C1 segment of cervical spinal cord (tissue), 14 donors: ENCODE results near the gene NCEH1.

Experiments used
- DNase-seq, 14 donors: peaks; one replicate each; lab custom pipeline; 2025; lab: John Stamatoyannopoulos, UW

The NCEH1 gene

DNA sequence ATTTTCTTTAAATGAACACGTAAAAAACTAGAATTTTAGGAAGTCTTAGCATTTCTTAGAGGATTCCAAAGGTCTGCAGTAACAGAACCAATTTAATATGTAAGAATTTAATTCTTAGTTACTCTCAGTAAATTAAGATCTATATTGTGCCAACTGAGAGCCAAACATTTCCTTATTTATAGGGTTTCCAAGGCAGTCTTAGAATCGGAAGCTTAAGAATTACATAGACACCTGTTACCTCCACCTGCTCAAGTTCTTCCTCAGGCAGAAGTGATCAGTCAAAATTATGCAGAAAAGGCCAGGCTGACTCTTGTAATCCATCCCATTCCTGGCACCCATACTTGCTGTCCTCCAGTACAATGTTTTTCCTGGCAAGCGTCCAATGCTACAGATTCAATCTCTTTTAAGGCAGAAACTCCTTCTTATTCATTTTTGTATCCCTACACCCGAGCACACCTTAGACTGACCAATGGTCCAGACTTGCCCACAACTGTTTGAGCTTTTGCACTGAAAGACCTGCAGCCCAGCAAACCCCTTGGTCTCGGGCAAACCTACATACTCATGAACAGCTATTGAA is 64.3 kb downstream of the NCEH1 start:
- DNase-seq, result peak in 1 of 14 donors; percentile 10

DNA sequence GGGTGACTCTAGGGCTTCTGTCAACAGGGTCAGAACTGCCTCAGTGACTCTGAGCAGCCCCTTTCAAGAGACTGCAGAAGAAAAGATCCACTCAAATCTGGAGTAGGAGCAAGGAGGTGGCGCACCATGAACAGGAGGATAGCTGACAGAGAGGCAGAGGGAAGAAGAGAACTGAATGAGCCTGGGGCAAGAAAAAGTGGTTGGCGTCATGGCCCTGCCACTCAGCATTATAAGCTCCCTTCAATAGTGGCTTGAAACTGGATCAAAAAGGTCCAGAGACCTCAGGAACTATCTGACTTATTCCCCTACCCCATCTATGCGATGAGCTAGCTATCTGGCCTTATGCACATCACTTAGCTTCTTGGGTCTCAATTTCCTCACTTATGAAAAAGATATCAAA is 66.6 kb downstream of the NCEH1 start:
- no peak for DNase-seq

DNA sequence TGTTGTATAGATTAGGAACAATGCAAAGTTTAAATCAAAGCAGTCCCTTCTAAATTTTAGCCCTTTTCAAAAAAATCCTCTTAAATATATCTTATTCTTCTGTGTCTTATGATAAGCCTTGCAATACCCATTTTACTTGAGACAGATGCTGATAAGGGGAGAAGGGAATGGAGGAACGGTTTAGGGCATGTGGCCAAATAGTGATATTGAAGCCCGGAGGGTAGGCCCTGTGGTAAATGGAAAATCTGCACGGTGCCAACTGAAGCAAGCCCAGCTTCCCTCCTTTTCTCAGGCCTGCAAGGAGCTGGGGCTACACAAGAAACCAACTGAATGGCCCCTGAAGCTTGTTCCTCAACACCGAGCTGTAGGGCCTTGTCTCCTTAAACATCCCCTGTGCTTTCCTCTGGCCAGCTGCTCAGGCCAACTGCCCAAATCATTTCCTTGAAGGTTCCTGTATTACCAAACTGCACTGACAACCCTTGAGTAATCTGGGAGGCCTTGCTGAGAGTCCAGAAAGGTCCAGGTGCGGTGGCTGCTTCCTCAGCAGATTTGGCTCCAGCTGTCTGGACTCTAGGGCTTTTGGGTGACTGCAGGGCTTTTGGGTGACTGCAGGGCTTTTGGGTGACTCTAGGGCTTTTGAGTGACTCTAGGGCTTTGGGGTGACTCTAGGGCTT is 67.2 kb downstream of the NCEH1 start:
- DNase-seq, result no peak

DNA sequence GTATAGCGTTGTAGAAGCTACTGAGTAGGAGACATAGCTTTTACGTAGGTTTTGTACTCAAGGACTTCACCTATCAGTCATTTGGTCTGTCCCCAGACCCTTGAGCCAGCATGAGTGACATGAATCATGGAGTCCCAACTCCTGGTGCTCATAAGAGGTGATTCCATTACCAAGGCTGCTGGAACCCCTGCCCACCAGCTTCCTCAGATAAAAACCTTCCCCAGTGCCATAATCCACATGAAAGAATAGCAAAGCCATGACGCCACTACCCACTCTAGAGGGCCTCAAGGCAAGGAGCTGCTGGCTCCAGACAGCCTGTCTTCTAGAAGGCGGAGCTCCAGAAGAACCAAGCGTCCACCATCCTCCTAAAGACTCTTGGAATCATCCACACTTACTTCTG is 69.6 kb downstream of the NCEH1 start:
- no peak for DNase-seq

DNA sequence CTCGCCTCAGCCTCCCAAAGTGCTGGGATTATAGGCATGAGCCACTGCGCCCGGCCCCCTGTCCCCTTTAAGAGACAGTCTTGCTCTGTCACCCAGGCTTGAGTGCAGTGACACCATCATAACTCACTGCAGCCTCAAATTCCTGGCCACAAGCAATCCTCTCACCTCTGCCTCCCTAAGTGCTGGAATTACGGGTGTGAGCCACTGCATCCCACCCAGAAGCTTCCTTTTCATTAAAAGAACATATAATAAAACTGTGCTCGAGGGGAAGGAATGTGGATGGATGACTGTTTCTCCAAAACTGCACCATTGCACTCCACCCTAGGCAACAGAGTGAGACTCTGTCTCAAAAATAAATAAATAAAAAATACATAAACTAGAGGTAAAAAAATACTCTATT is 70.1 kb downstream of the NCEH1 start:
- DNase-seq, result no peak

DNA sequence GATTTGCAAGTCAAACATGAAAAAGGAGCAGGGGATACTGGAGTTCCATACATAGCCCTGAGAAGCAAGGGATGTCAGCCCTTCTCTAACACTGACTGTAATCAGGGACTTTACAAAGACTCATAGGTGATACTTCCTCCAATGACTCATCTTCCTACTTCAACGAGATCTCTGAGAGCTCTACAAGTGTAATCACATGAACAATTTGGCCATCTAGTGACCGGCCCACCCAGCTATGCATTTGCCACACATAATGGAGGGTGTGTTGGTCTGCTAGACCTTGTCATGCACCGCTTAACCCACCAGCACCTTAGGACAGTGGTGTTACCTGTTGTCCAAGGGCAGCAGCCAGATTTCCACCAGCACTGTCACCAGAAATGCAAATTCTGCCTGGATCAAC is 75.3 kb downstream of the NCEH1 start:
- DNase-seq, result no peak

DNA sequence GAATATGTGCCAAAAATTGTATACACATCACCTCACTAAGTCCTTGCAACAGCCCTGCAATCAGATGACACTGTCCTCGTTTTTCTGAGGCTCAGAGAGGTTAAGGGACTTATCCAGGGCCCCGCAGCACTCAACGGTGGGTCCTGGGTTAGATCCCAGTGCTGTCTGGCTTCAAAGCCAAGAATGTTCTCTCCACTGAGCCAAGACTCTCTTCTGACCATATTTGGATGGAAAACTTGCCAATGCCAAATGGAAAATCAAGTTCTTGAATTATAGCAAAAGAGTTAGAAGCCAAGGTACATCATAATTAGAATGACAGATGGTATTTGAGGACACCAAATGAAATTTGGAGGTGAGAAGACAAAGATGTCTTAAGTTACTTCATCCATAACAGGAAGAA is 75.9 kb downstream of the NCEH1 start:
- DNase-seq, result peak in 1 of 14 donors; percentile 31

DNA sequence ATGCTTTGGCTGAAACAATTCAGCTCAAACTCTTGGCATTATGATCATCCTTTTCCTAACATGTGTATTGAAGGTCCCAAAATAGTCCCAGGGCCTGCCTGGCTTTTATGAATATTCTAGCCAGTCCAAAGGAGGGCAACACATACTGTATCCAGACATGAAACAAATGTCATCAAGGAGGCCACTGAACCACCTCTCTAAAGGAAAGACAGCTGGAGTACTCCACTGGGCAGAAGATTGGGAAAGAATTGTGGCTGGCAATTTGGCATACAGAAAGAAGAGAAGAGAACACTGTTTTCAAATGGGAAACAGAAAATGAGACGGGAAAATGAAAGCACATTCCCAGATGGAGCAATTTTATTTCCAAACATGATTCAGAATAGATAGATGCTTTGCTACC is 80.6 kb downstream of the NCEH1 start:
- no peak for DNase-seq

DNA sequence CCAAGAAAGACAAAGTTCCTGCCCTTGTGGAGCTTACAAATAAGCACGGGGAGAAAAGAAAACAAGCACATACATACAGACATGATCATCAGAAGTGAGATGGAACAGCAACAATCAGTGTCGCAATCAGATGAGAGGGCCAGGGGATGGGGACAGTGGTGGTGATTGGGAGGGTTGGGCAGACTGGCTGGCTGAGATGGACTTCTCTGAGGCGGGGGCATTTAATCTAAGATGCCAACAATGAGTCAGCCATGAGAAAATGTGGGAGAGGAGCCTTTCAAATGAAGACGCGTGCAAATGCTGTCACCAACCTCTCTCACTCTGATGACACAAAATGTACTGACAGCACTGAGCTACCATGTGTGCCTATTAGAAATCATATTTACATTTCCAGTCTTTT is 81.4 kb downstream of the NCEH1 start:
- no peak for DNase-seq

DNA sequence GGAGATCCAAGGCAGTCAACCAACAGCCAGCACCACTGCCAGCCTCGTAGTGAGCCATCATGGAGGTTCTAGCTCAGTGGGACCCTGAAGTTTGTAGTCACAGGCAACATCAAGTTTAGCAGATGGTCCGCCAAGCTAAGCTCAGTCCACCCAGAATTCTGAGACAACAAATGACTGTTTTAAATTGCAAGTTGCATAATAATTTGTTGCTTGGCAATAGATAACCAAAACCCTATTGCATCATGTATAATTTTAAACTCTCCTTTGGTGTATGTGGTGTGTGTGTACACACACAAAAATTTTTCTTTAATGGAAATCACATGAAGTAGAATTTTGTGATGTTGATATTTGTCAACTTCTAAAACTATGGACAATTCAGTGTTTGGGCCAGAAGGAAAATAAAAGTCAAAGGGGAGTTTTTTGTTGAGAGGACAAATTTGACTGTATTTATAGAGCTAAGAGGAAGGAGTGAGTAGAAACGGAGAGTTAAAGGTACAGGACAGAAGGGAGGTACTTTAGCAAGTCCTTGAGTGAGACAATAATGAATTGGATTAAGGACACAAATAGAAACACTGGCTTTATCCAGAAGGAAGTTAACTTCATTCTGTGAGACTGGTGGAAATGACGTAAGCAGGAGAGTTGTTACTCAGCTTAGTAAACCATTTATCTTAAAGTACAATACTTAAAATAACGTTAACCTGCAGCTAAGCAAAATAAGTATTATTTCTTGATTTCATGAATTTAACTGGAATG is 83.6 kb downstream of the NCEH1 start:
- DNase-seq, result no peak

DNA sequence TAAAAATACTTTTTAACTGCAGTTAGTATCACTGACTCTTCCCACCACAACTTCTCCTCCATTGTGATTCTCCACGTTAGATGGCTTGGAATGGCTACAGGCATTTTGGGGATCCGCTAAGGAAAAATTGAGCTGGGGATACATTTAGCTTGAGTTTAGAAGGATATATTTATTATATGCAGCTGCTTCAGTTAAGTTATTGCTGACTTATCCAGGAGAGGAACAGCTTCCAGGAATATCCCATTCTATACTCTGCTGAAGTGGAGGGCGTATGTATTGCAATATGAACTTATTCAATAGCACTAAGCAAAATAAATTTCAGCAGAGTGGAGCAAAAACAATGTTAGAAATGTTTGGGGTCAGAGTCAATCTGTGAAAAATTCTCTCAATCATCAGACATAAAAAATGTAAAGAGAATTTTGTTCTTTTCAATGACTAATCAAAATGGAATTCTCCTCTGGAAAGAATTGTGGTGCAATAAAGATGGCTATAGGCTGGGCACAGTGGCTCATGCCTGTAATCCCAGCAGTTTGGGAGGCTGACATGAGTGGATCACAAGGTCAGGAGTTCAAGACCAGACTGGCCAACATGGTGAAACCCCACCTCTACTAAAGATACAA is 84.7 kb downstream of the NCEH1 start:
- DNase-seq, result no peak

DNA sequence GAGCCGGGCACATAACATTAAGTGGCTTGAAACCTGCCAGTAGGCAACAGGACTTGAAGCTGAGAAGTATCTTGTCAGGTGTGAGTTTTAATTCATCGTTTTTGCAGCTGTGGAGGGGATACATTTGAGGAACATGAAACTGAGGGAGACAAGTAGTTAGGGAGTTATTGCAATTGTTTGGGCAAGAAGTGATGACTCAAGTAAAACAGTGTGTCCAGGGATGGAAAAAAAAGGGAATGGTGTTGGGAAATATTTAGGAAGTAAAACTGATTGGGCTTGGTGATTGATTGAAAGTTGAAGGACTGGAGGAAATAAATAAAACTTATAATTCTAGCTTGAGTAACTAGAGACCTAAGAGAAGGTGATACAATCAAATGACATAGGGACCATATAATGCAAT is 85.5 kb downstream of the NCEH1 start:
- DNase-seq, result no peak

DNA sequence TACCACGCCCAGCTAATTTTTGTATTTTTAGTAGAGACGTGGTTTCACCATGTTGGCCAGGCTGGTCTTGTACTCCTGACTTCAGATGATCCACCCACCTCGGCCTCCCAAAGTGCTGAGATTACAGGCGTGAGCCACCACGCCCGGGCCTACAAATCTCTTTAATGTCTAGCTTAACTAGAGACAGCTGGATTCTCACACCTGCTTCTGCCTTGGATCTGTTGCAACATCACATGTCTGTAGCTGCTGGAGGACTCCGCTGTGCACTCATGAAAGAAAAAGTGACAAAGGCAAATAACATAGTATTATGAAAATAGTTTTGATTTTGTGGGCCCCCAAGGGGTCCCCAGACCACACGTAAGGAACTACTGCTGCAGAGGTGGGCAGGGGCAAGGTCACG is 85.9 kb downstream of the NCEH1 start:
- DNase-seq, result no peak

DNA sequence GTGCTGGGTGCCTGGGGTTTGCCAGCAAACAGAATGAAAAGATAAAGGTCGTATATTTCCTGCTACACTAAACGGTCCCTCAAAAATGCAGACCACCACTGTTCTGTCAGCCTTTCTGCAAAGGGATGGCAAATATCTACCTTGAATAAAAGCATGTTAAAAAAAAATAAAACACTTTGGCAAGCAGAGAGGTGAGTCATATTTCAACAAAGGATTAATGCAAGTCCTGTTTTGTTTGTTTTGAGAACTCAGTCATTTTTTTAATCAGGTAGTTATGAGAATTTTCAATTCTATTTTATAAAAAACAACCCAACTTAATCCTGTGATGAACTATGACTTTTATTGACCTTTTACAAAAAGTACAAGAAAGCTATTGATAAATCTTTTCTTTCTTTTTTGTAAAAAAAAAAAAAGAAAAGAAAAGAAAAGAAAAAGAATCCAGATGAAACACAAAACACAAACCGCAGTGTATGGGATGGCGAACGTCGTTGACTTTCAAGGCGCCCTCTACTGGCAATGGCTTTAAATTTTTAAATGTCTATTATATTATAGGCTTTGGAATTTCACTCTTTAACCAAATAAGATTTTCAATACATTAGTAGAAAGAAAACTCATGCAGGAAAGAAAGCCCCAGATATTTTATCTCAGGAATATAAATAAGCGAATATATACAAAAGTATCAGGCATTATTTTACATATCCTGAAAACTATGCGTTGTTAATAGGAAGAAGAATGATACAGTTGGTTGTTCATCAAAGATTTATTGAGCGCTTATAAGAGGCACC is 87.8 kb downstream of the NCEH1 start:
- DNase-seq, result no peak

DNA sequence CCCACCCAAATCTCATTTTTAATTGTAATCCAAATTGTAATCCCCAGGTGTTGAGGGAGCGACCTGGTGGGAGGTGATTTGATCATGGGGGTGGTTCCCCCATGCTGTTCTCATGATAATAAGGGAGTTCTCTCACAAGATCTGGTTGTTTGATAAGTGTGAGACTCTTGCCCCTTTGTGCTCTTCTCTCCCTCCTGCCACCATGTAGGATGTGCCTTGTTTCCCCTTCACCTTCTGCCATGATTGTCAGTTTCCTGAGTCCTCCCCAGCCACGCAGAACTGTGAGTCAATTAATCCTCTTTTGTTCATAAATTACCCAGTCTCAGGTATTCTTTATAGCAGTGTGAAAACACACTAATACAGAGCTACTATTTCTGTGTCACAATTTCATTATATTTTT is 88.7 kb downstream of the NCEH1 start:
- no peak for DNase-seq

DNA sequence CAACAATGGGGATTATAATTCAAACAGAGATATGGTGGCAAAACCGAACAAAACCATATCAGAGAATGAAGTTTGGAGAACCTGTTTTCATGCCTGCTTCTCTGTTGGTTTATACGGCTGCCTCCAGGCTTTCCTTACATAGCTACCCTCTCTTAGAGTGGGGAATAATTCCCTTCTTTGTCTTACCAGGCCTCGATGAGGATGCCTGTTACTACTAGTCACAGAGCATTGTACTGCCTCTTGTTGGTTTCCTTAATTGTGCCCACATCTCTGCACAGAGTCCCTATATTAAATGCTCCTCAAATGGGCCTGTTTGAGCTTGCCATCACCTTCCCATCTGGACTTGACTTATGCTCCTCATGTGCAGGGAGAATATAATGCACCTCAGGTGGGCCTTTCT is 92.9 kb downstream of the NCEH1 start:
- DNase-seq, result no peak

DNA sequence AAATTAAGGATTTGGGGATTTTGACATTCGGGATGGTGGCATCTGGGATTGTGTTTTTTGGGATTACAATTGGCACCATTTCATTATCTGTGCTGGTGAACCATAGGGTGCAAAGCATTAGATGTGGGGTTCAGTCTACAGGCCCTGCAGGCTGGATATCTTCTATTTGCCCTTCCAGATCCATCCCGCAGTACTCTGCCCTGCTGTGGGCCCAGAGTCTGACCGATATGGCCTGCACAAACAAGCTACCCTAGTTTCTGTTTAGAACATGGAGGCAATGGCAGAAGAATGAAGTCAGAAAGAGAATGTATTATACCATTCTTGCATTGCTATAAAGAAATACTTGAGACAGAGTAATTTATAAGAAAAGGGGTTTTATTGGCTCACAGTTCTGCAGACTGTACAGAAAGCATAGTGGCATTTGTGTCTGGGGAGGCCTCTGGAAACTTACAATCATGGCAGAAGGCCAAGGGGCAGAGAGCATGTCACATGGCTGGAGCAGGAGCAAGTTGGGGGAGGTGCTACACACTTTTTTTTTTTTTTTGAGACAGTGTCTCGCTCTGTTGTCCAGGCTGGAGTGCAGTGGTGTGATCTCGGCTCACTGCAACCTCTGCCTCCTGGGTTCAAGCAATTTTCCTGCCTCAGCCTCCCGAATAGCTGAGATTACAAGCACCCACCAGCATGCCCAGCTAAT is 93.7 kb downstream of the NCEH1 start:
- DNase-seq, result no peak

DNA sequence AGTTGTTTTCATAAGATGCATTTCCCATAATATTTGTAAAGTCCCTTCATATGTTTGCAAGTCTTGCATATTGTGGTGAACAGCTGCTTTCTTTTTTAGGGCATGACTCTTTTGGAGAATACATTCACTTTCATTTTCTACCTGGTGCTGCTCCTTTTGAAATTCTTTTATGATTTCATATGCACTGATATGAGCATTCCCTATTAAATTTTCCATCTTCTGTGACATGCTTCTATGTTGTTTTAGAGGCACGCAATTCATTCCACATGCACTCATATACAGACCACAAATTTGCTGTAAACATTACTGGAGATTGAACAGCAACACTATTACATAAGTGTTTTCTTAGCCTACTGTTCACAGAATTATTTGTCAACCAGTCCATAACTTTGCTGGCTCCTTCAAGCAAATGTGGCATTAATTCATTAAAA is 94.8 kb downstream of the NCEH1 start:
- no peak for DNase-seq

DNA sequence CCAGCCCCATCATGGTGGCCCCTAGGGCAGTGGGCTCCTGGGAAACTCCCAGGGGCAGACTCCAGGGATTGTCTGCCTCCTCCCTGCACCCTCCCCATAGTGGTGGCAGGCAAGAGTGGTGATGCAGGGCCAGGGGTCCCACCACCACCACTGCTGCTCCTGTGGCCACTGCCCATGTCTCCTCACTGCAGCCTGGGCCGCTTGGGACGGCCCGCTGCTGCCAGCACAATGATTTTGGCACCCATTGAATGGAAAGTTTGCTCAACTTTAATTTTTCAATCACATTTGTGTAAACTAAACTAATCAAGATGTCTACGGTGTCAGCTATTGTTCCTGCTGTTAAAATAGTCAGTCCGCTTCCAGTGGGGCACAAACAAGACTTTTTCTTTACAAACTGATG is 95.6 kb downstream of the NCEH1 start:
- DNase-seq, result no peak

DNA sequence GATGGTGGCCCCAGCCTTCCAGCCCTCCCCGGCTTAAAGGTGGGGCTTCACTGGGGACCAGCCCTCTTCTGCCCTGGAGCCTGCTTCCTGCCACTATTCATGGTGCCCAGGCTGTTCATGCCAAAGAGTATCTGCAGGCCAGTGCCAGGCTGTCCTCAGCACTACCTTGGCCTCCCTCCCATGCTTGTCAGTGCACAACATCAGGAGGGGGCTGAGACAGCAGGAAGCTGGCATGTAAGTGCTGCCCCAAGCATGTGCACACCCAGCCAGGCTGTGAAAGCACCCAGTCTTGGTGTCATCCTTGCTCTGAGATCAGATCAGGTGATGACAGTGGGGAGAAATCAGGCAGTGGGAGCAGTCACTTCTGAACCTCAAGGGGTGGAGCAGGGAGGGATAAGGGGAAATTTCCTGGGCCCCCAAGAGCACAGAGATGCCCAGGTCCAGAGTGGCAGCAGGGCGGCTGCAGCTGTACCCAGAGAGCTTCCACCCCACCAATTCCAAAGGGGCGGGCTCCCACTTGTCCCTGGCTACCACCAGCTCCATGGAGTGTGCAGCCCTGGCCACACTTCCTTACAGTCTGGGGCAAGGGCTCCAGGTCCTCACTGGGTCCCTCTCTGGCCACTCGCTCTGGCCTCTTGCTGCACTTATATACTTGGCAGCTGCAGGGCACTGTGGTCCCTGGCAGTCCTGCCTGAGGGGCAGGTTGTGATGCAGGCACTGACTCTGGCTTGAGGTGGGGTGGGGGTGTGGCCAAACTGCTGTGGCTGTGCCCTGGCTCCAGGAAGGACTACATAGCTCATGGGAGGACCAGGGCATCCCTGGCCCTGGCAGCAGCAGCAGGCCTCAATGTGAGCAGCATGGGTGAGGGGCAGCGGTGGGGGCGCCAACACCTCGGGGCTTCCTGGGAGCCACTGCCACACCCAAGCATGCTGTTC is 96.3 kb downstream of the NCEH1 start:
- DNase-seq, result no peak
